ENCODE results near the gene JUP.
"Not testable (repeated sequence)": the region's sequence is repeated elsewhere in the genome, so short reads cannot be mapped to it uniquely, and the experiment has no call there.

The JUP gene

DNA sequence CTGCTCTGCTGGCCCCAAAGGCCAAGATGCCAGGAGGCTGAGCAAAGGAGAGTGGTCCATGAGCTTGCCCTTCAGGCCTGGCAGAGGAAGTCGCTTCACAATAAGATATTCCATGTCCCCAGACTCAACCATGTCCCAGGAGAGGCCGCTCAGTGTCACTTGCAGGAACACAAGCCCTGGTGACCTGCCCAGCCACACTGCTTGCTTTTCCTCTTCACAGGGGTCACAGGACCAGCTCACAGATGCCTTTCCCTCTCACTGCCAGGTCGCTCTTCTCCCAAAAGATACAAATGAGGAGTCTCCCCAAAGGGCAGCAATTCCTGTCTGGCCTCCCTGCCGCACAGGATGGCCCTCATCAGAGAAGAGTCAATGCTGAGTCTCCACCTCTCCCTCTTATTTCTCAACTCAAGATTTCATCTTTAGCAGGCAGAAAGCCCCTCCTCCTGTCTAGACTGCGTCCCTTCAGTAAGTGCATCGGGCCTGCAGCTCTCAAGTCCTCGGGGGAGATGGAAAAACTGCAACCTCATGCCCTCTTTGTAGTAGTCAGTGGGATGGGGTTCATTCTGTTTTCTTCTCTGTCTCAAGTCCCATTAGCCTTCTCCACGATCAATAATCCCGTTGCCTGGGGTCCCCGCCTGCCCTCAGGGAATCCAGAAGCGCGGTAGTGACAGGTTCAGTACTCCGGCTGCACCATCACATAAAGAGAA is 5.0 kb downstream of the JUP start:
- no peak for DNase-seq (ENCODE audit: low read depth)

GRCh38 chr17:41779954-41780353 is 6.6 kb downstream of the JUP start:
- DNase-seq (ENCODE audit: low read depth): no peak

GRCh38 chr17:41777574-41778188 is 8.8 kb downstream of the JUP start:
- peak; percentile 78 for DNase-seq (ENCODE audit: low read depth)

- DNase-seq (ENCODE audit: low read depth): no peak
Observed at GRCh38 chr17:41777157-41777573, 9.3 kb downstream of the JUP start.

DNA sequence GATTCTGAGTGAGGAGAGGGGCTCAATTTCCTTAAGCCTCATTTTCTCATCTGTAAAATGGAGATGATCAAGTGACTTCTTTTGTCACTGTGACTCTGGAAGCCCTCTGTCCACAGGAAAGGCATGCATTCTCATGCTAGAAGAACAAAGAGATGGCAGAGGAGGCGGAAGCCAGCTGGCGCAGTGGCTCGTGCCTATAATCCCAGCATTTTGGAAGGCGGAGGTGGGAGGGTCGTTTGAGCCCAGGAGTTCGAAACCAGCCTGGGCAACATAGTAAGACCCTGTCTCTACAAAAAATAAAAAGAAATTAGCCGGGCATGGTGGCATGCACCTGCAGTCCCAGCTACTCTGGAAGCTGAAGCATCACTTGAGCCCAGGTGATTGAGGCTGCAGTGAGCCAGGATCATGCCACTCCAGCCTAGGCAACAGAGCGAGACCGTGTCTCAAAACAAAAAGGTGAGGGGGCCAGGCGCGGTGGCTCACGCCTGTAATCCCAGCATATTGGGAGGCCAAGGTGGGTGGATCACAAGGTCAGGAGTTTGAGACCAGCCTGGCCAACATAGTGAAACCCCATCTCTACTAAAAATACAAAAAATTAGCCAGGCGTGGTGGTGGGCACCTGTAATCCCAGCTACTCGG is 10.1 kb downstream of the JUP start:
- not testable (repeated sequence) for DNase-seq (ENCODE audit: low read depth)

DNA sequence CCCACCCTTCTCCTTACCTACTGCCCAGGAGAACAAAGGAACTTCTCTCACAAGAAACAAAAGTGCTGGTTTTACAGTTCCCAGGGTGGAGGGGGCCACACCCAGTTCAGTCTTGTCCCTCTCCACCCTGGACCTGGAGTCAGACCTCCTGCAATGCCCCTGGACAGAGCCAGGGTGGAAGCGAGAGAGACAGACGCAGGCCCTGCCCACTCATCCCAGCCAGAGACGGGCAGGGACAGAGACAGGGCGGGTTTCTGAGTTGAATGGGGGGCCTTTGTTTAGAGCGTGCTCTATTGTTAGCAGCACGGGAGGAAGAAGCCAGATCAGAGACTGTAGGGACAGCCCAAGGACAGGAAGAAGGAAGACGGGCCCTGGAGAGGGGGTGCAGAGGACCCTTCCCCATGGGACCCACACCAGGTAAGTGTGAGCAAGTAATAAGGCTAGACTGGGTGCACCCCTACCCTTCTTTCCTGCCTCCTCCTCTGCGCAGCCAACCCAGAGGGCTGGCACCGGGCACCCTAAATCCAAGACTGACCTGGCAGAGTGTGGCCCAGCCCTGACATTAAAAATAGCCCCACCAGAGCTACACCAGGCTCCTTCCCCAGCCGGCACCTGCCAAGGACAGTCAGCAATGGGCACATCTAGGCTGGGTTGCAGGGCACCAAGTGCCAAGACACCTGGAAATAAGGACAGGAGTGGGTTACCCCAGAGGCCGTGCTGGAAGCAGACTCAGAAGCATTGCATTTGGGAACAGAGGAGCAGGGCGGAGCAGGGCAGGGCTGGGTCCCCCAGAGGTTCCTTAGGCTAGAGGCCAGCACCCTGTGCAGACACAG is 10.9 kb downstream of the JUP start:
- DNase-seq (ENCODE audit: low read depth): no peak

- DNase-seq (ENCODE audit: low read depth): no peak
Observed at GRCh38 chr17:41773731-41774193, 12.7 kb downstream of the JUP start.

DNA sequence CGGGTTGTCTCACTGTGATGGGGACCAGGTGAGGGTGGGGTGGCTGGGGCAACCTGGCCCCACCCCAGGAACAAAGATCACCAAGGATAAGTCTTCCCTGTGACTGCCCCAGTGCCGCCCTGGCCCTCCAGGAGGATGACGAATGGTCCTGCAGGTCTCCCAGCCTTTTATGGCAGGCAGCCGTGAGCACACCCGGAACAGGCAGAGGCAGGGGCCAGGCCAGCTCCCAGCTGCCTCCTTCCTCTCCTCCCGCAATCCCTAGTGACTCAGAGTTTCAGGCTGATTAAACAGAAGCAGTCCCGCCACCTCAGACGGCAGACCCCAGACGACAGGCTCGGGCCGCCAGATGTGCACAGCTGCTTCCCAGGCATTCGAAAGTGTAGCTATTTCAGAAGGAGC is 13.3 kb downstream of the JUP start:
- DNase-seq (ENCODE audit: low read depth): no peak

DNA sequence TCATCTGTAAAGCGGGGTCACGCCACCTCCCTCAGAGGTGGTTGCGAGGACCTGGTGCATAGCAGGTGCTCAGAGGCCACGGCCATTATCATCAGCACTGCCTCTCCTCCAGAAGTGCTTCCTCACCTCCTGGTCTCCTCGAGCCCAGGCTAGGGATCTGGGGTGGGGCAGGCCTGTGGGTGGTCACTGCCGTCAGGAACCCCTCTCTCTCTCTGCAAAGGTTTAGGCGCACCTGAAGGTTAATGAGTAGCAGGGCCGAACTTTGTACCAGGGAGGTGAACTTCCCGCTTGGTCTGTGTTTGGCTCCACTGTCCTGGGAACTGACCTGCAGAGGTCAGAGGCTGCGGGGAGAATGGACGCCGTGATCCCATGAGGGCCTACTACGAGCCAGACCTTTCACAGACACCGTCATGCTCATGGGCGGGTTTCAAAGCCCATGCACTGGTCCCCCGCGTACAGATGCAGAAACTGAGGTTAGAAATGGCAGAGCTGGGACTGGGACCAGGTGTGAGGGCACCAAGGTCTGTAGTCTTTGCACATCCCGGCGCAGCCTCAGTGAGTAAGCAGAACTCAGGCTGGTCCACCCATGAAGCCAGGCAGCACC is 13.8 kb downstream of the JUP start:
- no peak for DNase-seq (ENCODE audit: low read depth)

DNA sequence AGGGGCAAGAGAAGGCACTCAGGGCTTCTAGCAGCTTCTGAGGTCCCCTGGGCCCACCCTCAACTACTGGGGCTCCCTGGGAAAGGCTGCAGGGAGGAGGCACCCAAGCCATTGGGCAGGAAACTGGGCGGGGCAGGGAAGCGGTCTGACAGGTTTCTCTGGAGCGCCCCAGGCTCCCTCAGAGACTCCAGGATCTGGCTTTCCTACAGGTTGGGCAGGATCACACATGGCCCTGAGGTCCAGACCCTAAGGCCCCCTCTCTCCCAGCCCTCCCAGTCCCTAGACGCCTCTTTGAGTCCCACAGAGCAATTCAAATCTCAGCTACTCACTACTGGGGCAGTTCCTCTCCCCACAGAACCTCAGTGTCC is 14.3 kb downstream of the JUP start:
- DNase-seq (ENCODE audit: low read depth): no peak

GRCh38 chr17:41771389-41772206 is 14.9 kb downstream of the JUP start:
- no peak for DNase-seq (ENCODE audit: low read depth)

DNA sequence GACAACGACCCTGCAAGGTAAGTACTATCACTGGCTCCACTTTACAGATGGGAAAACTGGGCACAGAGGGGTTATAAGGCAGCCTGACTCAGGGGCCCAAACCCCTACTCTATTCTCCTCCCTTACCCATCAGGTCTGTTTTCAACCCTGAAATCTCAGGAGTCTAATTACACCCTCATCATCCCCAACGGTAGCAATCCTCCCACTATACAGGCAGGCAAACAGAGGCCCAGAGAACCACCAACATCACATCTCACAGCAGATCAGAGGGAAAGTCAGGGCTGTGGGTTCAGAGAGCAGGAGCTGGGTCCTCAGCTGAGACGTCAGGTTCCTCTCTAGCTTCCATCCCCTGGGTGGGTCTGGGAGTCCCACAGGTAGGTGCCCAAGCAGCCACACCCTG is 16.5 kb downstream of the JUP start:
- DNase-seq (ENCODE audit: low read depth): no peak

DNA sequence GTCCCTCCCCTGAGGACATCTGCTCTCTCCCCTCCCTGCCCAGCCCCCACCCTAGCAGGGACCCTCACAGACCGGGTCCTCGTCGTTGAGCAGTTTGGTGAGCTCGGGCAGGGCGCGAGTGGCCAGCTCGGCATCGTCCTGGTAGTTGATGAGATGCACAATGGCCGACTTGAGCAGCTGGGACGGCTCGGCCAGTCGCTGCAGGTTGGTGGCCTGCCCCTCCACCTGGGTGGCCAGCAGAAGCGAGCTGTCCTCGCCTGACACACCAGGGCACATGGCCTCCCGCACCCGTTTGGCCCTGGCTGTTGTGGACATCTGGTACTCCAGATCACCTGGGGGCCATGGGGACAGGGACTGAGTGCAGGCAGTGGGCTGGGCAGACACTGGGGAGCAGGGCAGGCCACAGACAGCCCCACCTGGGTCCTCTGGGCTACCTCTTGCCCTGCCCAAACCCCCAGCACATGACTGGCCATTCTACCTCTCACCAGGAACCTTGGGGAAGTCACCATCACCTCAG is 17.1 kb downstream of the JUP start:
- no peak for DNase-seq (ENCODE audit: low read depth)

DNA sequence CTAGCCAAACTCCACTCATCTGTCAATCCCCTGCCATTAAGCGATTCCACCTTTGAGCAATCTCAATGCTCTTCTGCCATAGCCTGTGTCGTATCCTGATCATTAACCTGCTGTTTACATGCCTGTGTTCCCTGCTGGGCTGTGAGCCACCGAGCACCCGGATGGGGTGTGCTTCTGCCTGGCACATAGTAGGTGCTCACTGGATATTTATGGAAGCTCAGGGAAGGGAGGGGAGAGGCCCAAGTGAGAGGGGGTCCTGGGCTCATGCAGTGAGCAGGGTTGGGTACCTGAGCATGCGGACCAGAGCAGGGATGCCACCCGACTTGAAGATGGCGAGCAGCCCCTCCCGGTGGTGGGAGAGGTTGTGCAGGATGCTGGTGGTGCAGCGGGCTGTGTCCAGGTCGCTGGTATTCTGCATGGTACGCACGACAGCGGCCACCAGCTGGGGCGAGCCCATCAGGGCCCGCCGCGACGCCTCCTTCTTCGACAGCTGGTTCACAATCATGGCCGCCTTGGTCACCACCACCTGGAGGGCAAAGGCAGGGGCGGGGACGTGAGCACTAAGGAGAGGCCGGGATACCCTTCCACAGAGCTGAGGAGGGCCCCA is 17.7 kb downstream of the JUP start:
- no peak for DNase-seq (ENCODE audit: low read depth)

- DNase-seq (ENCODE audit: low read depth): no peak
Observed at GRCh38 chr17:41767324-41768042, 19.0 kb downstream of the JUP start.

GRCh38 chr17:41766135-41766534 is 20.4 kb downstream of the JUP start:
- DNase-seq (ENCODE audit: low read depth): no peak

DNA sequence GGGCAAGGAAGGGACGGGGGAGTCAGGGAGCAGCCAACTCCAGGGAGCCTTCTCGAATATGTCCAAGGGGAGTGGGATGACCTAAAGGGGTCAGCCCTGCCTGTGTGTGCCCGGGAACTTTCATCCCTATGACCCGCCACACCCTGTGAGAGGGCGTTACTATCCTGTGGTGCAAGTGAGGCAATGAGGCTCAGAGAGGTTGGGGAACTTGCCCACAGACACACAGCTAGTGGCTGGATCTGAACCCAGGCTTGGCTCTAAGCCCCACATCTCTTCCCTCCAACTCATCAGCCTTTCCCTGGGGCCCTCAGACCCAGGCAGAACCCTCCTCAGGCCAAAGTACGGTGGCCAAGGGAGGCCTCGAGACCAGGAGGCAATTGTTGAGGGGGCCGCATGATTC is 23.2 kb downstream of the JUP start:
- no peak for DNase-seq (ENCODE audit: low read depth)

- DNase-seq (ENCODE audit: low read depth): no peak
Observed at GRCh38 chr17:41762841-41763240, 23.7 kb downstream of the JUP start.

DNA sequence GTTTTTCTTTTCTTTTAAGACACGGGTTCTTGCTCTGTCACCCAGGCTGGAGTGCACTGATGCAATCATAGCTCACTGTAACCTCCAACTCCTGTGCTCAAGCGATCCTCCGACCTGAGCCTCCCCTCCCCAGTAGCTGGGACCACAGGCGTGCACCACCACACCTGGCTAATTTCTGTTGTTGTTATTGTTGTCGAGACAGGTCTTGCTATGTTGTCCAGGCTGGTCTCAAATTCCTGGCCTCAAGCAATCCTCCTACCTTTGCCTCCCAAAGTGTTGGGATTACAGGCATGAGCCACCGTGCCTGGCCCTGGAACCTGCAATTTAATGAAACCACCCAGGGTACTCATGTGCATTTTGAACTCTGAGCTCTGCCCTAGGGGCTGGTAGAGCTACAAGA is 24.1 kb downstream of the JUP start:
- no peak for DNase-seq (ENCODE audit: low read depth)

GRCh38 chr17:41760878-41761277 is 25.6 kb downstream of the JUP start:
- DNase-seq (ENCODE audit: low read depth): no peak

All from fibroblast of the conjunctiva (primary cell).